HG02588 (cell line): ENCODE measurements around the gene SPRED2.
"Not testable (repeated sequence)": the region's sequence is repeated elsewhere in the genome, so short reads cannot be mapped to it uniquely, and the experiment has no call there.

Source experiments
- ATAC-seq: cut with Tn5 transposase; IDR thresholded peaks from one replicate; pipeline ENCODE4 v1.9.1; 2021; ENCODE audit warnings: mild to moderate bottlenecking, moderate library complexity; ENCODE audit not compliant: unreplicated experiment

Gene SPRED2

GRCh38 chr2:65349863-65350262 is 82.5 kb downstream of the SPRED2 start:
- no peak for ATAC-seq

GRCh38 chr2:65347913-65348312 is 84.5 kb downstream of the SPRED2 start:
- no peak for ATAC-seq

DNA sequence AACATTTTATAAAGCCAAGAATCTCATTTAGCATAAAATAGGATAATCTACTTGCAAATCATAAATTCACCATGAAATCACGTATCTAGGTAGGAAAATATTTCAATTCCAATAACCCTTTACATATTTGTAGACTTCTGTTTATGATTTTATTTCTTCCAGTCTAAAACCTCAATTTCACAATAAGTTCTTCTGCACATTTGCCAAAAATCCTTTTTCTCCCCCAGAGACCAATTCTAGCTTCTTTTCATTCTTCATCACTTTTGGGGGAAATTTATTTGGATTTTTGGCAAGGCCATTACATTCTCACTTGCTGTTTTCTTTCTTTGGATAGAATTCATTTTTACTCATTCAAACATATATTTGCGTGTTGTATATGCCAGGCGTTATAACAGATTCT is 86.8 kb downstream of the SPRED2 start:
- no peak for ATAC-seq

DNA sequence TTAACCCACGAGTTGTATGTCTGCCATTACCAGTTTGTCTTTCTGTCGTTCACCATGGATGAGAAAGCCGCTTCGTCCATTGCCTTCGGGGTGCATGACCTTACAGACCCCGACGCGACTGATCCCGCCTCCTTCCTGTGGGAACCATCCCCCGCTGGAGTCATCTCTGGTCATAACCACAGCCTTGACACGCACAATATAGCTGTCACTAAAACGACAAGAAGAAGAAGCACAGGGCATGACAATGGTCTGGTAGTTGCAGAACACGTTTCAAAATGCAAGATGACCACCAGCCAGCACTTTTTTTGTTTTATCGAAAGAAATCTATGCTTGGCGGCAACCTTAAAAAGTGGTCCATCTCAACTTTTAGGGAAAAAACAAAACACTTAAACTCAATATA is 87.7 kb downstream of the SPRED2 start:
- no peak for ATAC-seq

GRCh38 chr2:65344182-65344581 is 88.2 kb downstream of the SPRED2 start:
- ATAC-seq = no peak

GRCh38 chr2:65343386-65343785 is 89.0 kb downstream of the SPRED2 start:
- ATAC-seq = no peak

GRCh38 chr2:65340898-65341681 is 91.3 kb downstream of the SPRED2 start:
- ATAC-seq = no peak

DNA sequence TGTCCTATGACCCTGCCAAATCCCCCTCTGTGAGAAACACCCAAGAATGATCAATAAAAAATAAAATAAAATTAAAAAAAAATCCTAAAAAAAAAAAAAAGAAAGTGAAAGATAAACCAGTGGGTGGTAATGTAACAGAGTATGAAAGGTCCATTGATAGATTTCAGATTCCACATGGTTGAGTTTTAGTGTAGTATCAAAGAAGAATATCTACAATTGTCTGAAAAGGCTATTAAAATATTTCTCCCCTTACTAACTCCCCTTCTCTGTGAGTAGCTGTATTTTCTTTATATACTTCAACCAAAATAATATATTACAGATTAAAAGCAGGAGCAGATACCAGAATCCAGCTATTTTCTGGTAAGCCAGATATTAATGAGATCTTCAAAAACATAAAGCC is 92.8 kb downstream of the SPRED2 start:
- no peak for ATAC-seq

GRCh38 chr2:65338830-65339495 is 93.4 kb downstream of the SPRED2 start:
- not testable (repeated sequence) for ATAC-seq

DNA sequence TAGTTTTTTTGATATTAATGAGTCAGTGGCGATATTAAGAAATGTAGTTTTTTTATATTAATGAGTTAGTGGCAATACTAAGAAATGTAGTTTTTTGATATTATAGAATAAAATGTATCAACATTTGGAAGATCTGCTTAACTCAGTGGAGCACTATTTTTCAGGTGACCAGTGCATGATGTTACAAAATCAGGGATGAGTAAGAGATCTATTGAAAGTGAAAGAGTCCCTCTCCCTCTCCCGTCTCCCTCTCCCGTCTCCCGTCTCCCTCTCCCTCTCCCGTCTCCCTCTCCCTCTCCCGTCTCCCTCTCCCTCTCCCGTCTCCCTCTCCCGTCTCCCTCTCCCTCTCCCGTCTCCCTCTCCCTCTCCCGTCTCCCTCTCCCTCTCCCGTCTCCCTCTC is 94.5 kb downstream of the SPRED2 start:
- not testable (repeated sequence) for ATAC-seq

DNA sequence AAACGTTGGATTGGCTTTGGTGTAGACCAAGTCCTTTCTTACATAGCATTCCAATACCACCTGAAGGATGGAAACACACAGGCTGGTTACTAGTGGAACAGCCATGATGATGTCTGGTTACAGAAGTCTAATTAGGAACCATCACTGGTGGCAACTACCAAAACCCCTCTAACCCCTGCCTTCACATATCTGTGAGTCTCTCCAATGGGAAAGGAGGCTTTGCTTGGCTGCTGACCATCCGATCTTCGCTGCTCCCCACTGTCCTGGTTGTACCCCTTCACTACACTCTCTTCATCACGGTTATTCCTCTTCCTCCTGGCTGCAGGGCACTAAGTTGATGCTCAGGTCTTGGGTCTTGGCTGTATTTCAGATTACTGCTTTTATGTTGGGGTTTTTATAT is 97.7 kb downstream of the SPRED2 start:
- no peak for ATAC-seq

- no peak for ATAC-seq
Observed at GRCh38 chr2:65331336-65332025, 100.9 kb downstream of the SPRED2 start.

GRCh38 chr2:65329525-65329924 is 102.9 kb downstream of the SPRED2 start:
- no peak for ATAC-seq

GRCh38 chr2:65326276-65326675 is 106.1 kb downstream of the SPRED2 start:
- ATAC-seq = no peak

DNA sequence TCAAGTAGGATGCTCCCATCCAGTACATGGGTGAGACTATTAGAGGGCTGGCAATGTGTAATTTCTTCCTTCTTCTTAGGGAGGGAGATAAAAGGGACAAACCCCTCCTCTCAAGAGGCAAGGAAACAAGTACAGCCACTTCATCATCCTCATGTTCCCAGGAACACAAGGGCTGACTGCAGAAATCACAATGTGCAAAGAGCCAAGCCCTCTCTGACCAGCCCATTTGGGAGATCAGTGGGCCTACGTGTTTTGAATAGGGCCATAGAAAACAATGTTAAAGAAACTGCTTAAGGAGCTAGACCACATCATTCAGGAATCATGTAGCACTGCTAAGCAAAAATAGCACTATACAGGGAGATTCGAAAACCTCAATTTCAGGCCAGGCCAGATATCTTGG is 107.3 kb downstream of the SPRED2 start:
- no peak for ATAC-seq

DNA sequence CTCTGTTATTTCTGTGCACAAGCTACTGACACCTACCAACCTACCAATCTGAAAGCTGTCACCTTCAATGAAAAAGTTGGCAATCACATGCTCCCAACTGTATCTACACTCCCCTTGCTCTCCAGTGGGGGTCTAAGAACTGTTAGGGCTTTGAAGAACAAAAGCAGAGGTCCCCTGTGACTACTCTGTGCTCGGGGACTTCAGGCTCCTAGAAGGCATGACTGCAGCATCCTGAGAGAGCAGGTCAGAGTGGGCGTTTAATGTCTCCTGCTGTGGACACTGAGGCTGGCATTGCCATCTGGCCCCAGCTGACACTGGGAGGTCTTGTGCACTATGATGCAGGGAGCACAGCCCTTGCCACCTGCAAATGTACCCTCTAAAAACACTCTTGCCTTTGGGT is 111.5 kb downstream of the SPRED2 start:
- no peak for ATAC-seq

DNA sequence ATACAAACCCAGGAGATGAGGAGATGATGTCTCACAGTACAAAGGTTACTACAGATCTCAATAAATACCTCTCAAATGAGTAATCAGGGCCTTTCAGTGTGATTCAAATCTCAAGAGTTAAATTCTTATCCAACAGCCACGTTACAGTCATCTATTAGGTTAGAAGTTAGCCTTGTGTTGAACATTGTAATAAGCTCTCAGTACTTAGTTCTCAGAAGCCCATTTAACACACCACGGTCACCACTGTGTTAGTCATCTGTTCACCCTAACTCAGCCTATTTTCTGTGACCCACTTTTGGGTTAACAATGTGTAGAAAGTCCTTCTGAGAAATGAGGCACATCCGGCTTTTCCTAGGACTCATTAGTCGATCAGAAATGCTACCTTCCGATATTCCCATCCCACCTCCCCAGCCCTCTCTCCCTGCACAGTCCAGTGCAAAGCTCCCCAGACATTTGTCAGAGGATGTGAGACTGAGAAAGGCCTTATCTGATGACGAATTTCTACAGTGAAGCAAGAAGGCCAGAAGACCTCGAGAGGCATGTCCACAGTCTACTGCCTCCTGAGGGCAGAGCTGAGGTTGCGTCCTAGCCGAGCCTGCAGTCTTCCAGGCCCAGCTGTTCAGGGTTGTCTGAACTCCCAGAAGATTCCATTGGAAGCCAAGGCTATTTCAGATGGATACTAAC is 112.2 kb downstream of the SPRED2 start:
- peak; percentile 57 for ATAC-seq

GRCh38 chr2:65319674-65320041 is 112.7 kb downstream of the SPRED2 start:
- no peak for ATAC-seq

GRCh38 chr2:65319072-65319673 is 113.2 kb downstream of the SPRED2 start:
- ATAC-seq = no peak

DNA sequence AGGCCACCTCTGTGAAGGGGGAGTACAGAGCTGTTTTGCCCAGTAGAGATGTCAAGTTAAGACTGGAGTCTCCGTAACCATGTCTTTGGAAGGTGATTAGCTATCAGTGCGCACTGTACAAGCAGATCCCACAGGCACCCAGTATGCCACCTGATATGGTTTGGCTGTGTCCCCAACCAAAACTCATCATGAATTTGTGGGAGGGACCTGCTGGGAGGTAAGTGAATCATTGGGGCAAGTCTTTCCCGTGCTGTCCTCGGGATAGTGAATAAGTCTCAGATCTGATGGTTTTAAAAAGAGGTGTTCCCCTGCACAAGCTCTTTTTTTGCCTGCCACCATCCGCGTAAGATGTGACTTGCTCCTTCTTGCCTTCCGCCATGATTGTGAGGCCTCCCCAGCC is 114.6 kb downstream of the SPRED2 start:
- ATAC-seq = no peak

GRCh38 chr2:65317351-65317750 is 115.0 kb downstream of the SPRED2 start:
- ATAC-seq = not testable (repeated sequence)
